ENCODE measurements around the gene EMC9.

The EMC9 gene

DNA sequence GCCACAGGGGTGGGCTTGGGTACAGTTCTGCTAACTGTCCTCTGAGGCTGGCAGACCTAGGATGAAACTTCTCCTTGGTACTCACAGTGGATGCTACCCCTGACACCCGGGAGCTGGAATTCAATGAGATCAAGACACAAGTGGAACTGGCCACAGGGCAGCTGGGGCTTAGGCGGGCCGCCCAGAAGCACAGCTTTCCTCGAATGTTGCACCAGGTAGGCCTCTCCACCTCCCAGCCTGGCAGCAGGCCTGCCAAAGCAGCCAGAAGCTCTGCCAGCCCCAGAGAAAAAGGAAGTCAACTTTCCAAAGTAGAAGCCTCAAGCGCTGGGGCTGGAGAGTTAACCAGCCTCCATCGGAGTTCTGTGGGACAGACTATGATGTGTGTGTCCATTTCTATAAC, 24.2 kb downstream of the EMC9 start:
- TF ChIP-seq, protein P1, sequence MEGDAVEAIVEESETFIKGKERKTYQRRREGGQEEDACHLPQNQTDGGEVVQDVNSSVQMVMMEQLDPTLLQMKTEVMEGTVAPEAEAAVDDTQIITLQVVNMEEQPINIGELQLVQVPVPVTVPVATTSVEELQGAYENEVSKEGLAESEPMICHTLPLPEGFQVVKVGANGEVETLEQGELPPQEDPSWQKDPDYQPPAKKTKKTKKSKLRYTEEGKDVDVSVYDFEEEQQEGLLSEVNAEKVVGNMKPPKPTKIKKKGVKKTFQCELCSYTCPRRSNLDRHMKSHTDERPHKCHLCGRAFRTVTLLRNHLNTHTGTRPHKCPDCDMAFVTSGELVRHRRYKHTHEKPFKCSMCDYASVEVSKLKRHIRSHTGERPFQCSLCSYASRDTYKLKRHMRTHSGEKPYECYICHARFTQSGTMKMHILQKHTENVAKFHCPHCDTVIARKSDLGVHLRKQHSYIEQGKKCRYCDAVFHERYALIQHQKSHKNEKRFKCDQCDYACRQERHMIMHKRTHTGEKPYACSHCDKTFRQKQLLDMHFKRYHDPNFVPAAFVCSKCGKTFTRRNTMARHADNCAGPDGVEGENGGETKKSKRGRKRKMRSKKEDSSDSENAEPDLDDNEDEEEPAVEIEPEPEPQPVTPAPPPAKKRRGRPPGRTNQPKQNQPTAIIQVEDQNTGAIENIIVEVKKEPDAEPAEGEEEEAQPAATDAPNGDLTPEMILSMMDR (IDR thresholded peaks at IDR 0.05; ENCODE audit: low read depth, low read length): no peak
- no peak overlapping the region for H3K4me3 ChIP-seq (replicated peaks in 1 of 2; ENCODE audit: low read depth in 2 of 2, low read length in 2 of 2)
- no peak for DNase-seq (ENCODE audit: low read depth in 2 of 2)

DNA sequence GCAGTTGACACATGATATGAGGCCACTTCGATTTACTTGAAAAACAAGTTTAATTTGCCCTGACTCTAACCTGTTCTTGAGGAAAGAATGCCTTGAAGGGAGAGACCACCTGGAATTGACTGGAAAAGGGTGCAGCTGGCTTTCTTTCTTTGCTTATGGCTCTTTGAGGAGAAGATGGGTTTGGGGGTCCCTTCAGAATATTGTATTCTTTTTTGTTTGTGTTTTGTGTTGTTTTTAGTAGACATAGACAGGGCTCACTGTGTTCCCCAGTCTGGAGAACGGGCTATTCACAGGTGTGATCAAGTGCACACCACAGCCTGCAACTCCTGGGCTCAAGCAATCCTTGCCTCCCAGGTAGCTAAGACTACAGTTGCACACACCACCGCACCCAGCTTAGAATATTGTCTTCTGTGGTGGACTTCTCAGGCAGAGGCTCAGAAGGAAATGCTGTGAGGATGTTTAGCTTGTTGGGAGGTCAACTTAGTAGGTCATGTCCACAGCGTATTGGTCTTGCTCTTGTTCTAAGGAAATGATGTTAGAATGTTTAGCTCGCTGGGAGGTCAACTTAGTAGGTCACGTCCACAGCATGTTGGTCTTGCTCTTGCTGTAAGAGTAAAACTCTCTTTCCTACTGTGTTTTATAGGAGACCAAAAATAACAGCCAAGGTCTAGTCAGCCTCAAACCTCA, 25.1 kb downstream of the EMC9 start:
- DNase-seq (ENCODE audit: low read depth in 2 of 2): no peak
- TF ChIP-seq, protein P1 (IDR thresholded peaks at IDR 0.05; ENCODE audit: low read depth, low read length): no peak
- H3K4me3 ChIP-seq (replicated peaks in 1 of 2; ENCODE audit: low read depth in 2 of 2, low read length in 2 of 2): no peak overlapping the region

DNA sequence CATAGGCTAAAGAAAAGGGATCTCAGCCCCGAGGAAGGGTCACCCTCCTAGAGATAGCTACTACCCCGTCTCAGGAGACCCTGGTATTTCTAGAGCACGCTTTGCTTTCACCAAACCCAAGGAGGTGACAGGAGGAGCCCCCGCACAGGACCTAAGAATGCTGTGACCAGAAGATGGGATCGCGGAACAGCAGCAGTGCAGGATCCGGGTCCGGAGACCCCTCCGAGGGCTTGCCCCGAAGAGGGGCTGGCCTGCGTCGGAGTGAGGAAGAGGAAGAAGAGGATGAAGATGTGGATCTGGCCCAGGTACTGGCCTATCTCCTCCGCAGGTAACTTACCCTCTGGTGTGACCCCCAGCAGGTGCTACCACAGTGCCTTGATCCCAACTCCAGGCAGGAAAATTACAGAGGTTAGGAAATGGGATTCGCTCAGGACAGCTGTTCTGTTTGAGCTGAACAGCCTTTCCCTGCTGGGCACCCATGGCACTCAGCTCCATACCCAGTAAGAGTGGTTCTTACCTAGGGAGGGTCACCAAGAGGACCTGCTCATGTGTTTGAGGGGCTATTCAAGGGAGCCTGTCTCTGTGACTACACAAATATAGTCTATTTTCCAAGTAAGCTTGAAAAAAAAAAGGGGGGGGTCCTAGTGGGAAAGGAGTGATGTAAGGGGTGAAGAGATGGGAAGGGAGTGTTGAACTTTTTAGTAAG, 25.8 kb downstream of the EMC9 start:
- TF ChIP-seq, protein P1 (IDR thresholded peaks at IDR 0.05; ENCODE audit: low read depth, low read length): no peak
- DNase-seq (ENCODE audit: low read depth in 2 of 2): no peak
- peak overlapping the region; percentile 71 to 91 for H3K4me3 ChIP-seq (replicated peaks in 1 of 2; ENCODE audit: low read depth in 2 of 2, low read length in 2 of 2)

DNA sequence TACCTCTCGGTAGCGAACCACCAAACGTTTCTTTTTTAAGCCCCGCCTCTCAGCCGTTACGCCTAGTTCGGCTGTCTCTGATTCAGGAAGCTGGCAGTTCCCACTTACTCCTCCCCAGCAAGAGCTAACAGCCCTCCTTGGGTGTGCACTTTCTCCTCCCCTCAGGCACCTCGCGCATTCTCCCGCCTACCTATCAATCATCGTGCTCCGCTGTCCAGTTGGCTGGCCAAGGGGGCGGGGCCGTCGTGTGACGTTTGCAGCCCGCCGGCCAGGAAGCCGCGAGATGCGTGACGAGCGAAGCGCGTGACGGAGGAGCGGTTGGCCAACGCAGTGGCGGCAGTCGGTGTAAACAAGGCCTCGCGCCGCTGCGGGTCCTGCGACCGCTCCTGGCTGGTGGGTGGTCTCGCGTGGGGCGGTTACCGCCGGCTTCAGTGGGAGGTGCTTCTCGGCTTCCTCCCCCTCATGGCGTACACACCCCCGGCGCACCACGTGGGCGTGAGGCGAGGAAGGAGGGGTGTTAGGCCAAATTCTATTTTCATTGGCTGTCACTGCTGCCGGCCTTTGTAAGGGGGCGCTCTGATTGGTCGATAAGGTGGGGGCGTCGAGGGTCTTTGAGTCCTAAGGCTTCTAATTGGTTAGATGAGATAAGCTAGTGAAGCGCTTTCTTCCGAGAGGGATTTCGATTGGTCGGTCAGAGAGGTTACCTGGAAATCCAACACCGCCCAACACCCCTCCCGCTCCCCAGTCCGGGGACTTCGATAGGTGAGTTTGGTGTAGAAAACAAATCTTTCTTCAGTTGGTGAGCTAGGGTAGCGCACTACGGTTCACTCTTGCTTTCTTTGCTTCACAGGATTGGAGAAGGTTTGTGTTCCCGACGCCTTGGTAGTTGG, 26.6 kb downstream of the EMC9 start, which contains the start of the genes DCAF11 and NRL:
TSS of gene DCAF11 (plus strand) at position 246 of the 890 bp plus-strand sequence. CDS start 818 bp downstream, outside the sequence.
TSS of gene NRL (minus strand) at position 418 of the 890 bp plus-strand sequence. CDS start 32,101 bp downstream, outside the sequence.
- peak within 1 kb of the TSS; percentile 71 to 91 for H3K4me3 ChIP-seq (replicated peaks in 1 of 2; ENCODE audit: low read depth in 2 of 2, low read length in 2 of 2)
- TF ChIP-seq, protein P1 (IDR thresholded peaks at IDR 0.05; ENCODE audit: low read depth, low read length): no peak
- DNase-seq (ENCODE audit: low read depth in 2 of 2): peak; percentile 100

DNA sequence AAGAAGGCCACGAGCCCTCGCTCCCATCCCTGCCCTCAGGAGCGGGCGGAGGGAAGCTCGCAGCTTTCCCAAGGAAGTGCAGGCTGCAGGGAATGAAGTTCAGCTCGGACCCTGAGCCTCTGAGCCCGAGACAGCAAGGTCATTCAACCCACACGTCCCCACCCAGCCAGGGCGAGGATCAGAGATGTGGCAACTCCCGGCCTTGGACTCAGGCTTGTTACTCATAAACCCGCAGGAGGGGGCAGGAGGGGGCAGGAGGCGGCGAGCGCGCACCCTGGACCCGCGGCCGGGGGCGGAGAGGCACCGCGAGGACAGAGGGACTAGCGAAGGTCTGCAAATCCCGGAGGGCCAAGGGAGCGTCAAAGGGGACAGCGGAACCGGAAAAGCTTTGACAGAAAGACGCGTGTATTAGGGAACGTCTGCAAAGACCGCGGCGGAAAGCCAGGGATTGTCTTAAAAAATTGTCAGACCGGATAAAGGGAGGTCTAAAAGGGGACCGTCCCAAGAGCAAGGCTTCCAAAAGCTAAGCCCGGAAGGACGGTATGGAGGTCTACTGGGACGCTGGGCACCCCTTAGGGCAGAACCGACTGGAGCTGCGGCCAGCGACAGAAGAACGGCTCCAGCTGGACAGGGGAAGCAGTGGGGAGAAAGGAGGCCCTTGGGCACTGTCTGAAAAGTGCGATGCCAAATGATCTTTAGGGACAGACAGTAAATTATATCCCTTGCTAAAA, 27.4 kb downstream of the EMC9 start:
- DNase-seq (ENCODE audit: low read depth in 2 of 2): peak; percentile 84 to 88
- peak overlapping the region; percentile 71 to 91 for H3K4me3 ChIP-seq (replicated peaks in 1 of 2; ENCODE audit: low read depth in 2 of 2, low read length in 2 of 2)
- TF ChIP-seq, protein P1 (IDR thresholded peaks at IDR 0.05; ENCODE audit: low read depth, low read length): no peak

DNA sequence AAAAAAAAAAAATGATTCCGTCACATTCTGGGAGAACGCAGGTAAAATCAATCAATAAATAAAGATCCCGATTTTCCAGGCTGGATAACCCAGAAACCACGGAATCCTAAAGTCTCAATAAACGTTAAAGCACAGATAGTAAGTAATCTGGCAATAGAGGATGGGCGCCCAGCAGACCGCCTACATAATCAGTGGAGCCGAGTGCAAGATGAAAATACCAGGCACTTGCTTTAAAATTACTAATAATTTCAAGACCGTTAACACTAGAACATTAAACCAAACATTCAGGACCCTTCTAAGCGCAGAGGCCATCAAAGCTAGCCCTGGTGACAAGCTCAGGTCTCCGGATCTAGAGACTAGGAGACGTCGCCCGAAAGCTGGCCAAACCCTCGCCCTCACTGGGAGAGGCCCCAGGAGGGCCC, 28.0 kb downstream of the EMC9 start:
- TF ChIP-seq, protein P1 (IDR thresholded peaks at IDR 0.05; ENCODE audit: low read depth, low read length): no peak
- no peak for DNase-seq (ENCODE audit: low read depth in 2 of 2)

More for the DNA sequence above, 28.0 kb downstream of the EMC9 start:
- H3K4me3 ChIP-seq (replicated peaks in 1 of 2; ENCODE audit: low read depth in 2 of 2, low read length in 2 of 2): peak overlapping the region; percentile 71 to 91
